Suprapubic skin (tissue), 3 donors: ENCODE measurements around the gene TRMO.

Experiments
- POLR2AphosphoS5 ChIP-seq, 3 donors: sonication (generic); formaldehyde crosslinking; IDR thresholded peaks; one replicate each; pipeline ENCODE4 v1.6.1; 2017; ENCODE audit warnings: antibody characterized with exemption in 3 of 3
- TF ChIP-seq, protein P1 (sequence below), 2 donors: fragments of 200-600 bp in 1 of 2; fragments of 450-650 bp in 1 of 2; sonication (generic) in 1 of 2; IDR thresholded peaks; one replicate each; pipeline ENCODE4 v1.5.1; 2016 to 2019; ENCODE audit warnings: antibody characterized with exemption in 2 of 2, mild to moderate bottlenecking in 1 of 2, moderate library complexity in 1 of 2

DNA sequence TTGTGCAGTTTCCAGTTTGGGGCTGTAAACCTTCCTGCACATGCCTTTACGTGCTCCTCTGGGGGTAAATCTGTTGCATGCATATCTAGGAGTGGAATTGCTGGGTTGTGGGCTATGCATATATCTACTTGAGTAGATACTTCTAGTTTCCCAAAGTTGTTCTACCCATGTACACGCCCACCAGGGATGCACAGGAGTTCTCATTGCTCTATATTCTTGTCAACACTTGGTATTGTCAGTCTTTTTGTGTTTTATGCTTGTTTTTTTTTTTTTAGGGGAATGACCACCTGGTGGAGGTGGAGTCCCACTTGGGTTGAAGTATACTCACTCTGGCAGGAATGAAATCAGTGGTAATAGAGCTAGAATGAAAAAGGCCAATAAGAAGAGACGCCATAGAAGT, 46.2 kb downstream of the TRMO start:
- TF ChIP-seq, protein P1, sequence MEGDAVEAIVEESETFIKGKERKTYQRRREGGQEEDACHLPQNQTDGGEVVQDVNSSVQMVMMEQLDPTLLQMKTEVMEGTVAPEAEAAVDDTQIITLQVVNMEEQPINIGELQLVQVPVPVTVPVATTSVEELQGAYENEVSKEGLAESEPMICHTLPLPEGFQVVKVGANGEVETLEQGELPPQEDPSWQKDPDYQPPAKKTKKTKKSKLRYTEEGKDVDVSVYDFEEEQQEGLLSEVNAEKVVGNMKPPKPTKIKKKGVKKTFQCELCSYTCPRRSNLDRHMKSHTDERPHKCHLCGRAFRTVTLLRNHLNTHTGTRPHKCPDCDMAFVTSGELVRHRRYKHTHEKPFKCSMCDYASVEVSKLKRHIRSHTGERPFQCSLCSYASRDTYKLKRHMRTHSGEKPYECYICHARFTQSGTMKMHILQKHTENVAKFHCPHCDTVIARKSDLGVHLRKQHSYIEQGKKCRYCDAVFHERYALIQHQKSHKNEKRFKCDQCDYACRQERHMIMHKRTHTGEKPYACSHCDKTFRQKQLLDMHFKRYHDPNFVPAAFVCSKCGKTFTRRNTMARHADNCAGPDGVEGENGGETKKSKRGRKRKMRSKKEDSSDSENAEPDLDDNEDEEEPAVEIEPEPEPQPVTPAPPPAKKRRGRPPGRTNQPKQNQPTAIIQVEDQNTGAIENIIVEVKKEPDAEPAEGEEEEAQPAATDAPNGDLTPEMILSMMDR (IDR thresholded peaks at IDR 0.05), result no peak
- no peak for TF ChIP-seq POLR2AphosphoS5 (IDR thresholded peaks at IDR 0.05)
